ENCODE data around the gene TMEM213.

Gene TMEM213

DNA sequence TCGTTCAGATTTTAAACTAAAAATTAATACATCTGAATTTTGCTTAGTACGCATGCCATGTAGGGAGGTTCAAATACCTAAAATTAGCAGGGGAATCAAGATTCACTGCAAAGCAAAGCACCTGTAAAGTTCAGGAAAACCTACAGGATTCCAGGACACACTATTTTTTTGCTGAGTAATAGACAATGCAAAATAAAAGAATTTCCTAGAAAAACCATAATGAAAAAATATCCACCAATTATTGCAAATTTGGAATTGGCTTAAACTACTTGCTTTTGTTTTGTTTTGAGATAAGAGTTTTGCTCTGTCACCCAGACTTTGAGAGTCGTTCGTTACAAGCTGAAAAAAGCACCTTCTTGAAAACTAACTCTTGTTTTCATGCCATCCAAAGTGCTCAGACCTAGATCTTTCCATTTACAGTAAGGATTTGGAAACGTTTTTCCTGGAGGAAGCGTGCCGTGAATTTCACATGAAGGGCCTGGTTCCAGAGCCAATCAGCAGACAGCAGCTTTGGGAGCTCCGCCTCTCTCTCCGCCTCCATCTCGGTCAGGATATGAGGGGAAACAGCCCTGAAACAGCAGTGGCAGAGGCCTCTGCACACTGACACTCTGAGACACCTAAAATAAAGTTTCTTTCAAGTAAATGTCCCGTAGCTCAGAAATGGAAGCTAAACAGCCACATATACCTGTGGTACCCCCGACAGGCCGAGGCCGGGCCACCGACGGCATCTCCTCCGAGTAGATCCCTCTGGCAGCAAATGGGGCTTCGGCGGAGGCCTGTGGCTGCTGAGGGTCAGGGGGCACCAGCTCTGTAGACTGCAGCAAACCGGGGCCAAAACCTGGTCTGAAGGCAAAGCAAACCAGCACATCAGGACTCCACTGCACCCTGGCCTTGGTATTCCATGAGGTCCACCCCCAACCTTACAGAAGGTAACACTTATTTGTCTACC lies 46.1 kb downstream of the TMEM213 start:
- DNase-seq = no peak

DNA sequence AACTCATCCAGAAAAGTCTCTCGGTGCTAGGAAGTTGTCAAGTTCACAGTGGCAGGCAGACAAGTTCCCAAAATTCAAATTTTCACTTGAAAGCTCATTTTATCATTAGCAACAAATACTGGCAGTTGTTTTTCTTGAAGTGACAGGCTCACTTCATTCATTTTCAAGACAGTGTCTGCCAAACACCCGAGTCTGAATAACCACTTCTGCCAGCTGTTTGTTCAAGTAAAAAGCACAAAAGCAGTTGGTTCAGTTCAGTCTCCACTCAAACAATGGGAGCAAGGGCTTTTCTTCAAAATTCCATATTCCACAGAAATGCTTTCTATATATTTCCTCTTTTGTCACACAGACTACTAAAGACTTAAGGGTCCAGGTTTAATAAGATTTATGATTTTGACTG lies 47.9 kb downstream of the TMEM213 start:
- DNase-seq = no peak

DNA sequence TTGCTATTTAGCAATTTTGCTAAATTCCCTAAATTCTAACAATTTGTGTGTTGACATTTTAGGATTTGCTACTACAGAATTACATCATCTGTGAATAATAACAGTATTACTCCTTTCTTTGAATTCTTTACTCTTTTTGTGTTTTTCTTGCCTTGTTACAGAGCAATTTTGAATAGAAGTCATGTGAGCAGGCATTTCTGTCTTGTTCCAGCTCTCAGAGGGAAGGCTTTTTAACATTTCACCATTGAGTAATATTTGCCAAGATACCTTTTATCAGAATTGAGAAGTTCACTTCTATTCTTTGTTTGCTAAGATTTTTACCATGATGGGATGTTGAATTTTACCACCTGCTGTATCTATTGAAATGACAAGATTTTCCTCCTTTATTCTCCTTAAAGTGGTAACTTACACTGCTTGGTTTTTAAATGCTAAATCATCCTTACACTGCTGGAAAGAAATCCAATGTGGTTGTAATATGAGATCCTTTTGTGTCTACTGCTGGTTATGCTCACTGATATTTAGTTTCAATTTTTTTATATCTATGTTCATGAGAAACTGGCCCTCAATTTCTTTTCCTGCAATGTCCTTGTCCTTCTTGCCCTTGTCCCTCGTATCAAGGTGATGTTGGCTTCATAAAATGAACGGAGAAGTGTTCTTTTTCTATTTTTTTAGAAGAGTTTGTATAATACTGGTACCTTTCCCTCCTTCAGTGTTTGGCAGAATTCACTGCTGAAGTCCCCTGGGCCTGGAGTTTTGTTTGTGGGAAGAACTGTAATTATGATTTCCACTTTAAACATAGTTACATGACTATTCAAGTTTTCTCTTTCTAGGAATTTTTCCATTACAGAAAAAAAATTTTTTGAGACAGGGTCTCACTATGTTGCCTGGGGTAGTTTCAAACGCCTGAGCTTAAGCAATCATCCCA lies 50.5 kb downstream of the TMEM213 start:
- DNase-seq = no peak

DNA sequence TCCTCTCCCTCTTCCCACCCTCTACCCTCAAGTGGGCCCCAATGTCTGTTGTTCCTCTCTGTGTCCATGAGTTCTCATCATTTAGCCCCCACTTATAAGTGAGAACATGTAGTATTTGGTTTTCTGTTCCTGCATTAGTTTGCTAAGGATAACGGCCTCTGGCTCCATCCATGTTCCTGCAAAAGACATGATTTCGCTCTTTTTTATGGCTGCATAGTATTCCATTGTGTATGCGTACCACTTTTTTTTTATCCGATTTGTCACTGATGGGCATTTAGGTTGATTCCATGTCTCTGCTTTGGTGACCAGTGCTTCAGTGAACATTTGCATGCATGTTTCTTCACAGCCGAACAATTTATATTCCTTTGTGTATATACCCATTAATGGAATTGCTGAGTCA lies 51.9 kb downstream of the TMEM213 start:
- DNase-seq = no peak

DNA sequence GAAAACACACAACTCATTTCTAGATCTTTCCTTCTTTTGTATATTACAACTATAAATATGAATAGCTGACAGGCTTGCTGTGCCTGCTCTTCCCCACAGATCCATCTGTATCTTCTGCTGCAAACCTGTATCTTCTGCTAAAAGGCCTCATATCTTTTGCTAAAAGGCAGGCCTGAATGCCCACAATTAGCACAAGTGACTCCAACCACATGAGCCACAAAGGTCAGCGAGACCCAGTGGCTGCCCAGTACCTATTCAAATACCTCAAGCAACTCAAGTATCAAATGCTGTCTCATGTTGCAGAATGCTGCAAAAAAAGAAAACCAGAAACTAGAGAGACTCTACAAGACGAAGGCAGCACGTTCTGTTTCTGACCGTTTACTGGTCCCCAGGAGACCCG lies 54.7 kb downstream of the TMEM213 start:
- DNase-seq = no peak

DNA sequence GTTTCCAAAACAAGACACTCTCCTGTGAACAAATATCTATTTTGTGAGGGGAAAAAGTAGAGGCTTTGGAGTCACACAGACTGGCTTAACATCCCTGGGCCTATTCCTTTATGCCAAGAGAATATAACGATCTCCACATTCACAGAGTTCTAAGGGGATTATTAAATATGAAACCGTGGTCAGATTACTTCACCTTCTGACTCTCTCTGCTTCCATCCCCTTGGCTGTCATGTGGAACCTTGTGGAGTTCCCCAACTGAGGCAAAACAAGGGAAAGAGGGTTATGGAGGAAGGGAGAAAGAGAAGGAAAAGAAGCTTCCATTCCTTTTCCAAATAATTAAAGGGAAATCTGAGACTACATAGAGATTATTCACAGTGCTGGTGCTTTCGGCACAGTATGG lies 55.7 kb downstream of the TMEM213 start:
- no peak for DNase-seq

DNA sequence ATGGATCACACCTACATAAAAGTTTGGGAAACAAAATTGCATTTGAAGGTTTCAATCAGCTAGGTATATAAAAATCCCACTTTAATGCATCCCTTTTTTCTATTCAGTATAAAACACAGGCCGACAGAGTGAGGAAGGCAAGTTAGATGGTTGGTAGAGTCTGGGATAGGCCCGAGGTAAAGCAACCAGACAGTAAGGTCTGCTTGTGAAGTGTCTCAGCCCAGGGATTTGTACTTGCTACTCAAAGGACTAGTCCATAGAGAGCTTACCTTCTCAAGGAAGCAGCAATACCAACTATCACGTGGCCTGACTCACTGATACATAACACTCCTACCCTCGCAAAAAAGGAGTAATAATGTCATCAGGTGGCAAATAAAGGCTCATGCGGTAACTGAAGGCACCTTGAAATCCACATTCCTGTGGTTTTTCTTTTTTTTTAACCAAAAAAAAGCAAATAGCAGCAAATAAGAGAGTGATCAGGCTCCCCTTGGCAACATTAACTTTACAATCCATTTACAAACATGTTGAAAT lies 56.4 kb downstream of the TMEM213 start:
- no peak for DNase-seq

DNA sequence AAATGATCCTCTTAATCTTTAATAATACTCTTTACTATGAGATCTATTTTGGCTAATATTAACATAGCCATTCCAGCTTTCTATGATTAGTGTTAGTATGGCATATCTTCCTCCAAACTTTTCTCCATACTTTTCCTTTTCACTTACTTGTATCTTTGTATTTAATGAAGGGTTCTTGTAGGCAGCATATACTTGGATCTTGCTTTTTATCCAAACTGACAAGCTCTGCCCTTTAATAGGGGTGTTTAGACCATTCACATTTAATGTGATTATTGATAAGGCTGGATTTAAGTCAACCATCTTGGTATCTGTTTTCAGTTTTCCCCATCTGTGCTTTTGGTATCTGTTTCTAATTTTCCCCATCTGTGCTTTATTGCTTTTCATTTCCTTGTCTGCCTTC lies 59.9 kb downstream of the TMEM213 start:
- no peak for DNase-seq

DNA sequence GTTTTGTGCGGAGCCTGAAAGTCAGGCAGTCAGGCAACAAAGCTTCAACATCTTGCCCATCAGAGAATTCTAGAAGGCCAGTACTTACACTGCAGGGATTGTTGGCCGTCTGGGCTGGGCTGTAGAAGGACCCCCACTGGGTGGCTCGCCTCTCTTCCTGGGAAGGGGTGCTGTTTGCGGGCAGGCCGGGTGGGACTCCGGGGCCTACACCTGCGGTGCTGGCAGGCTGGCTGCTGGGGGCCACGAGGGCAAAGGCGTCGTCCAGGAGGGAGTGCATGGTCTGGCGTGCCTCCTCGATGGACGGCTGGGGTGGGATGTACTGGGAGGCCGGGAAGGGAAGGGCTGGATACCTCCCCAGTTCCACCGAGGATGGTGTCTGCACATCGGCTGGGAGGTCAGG lies 63.3 kb downstream of the TMEM213 start:
- no peak for DNase-seq

DNA sequence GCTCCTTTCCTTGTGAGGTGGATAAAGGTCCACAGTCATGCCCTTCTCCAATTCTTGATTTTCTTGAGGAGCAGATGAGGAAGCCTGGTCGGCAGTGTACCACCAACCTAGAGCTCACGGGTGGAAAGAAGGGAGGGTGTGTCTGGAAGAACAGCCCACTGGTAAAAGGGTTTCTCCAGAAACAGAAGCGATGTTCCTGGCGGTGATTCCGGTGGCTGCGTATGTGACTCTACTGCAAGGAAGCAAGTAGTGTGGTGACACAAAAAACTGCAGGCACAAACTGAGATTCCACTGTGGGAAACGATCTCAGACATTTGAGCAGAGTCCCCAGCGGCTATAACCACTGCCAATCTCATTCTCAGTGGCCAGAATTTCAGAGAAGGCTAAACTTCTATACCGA lies 66.1 kb downstream of the TMEM213 start:
- no peak for DNase-seq

DNA sequence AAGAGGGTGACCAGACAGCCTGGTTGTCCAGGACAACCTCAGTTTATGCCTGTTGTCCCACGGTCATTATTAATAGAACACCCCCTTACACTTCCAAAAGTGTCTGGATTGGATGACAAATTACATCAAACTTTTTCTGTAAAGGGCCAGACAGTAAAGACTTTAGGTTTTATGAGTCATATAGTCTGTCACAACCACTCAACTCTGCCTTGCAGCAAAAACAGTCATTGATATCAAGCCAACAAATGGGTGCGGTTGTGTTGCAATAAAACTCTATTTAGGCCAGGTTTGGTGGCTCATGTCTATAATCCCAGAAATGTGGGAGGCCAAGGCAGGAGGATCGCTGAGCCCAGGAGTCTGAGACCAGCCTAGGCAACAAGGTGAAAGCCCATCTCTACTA lies 66.9 kb downstream of the TMEM213 start:
- no peak for DNase-seq

DNA sequence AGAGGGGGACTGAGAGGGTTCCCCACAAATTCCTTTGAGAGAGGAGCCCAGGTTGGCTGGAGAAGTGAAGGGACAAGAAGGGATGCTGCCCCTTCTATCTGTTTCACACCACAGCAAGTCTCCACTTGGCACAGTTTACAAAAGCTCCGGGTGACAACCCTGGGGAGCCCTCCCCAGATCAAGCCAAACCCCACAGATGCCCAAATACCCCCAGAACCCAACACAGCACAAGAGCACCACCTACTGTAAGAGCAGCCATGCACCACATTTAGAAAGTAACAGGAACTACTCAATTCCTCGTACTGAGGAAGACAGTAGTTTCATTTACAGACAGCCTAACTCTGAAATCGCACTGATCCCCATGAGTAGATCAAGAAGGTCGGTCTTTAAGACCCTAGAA lies 68.0 kb downstream of the TMEM213 start:
- no peak for DNase-seq

DNA sequence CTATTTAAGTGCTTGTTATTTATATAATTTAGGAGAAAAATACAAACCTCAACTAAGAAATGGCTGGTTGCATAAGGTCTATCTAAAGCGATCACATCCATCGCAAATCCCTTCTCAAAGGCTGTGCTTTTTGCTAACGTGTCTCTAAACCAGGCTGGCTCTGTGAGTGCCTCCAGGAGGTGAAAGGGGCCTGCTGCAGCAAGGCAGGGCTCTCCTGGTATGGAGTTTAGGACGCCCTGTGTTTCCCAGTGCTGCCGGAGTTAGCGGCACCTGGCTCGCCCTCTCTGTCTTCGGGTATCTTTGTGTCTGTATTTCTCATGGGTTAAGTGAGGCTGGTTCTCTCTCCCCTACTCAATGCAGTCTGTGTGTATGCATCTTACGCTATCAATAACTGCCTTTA lies 68.6 kb downstream of the TMEM213 start:
- DNase-seq = no peak

DNA sequence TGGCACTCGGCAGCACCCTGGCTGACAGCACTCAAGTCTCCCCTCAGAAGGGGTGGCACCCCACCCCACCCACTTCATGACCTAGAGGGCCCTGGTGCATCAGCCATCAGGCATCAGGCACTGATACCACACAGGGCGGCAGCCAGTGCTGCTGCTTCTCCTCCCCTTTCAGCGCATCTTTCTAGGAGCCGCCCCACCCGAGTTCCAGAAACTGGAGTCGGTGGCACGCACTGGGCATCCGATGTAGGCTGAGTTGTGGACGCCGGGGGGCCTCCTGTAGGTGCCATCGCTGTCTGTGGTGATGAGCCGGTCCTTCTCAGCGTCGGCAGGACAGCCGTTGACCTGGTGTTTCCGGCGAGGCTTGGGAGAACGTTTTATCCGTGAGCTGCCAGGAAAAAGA lies 70.0 kb downstream of the TMEM213 start:
- no peak for DNase-seq

DNA sequence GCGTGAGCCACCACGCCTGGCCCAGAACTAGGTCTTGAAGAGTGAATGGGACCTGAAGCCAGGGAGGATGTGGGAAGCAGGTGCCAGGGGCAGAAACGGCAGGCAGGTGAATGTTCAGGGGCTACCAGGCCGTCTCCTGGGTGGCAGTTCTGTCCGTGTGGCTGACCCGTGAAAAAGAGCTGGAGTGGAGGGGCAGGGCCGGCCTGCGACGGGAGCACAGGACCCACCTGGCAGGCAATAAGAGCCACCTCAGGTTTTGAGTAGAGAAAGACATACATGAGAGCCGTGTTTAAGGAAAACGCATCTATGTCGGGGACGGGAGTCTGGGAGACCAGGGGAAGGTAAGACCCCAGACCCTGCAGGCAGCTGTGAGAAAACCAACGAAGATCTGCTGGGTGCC lies 70.9 kb downstream of the TMEM213 start:
- no peak for DNase-seq

DNA sequence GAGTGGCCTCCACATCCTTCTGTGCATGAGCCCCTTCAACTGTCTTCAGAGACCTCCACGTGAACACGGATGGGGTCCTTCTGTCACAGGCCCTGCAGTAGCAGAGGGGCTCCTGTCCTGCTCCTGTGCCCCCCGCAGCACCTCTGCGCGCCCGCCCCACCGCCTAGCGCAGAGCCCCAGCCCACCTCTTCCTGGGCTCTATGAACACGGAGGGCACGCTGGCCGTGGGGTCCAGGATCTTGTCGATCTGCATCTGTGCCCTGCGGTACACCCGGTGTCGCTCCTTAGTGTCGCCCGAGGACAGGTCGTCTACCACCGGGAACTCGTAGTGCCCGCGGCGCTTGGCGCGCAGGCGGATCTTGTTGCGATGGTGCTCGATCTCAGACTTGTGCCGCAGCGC lies 71.6 kb downstream of the TMEM213 start:
- no peak for DNase-seq

DNA sequence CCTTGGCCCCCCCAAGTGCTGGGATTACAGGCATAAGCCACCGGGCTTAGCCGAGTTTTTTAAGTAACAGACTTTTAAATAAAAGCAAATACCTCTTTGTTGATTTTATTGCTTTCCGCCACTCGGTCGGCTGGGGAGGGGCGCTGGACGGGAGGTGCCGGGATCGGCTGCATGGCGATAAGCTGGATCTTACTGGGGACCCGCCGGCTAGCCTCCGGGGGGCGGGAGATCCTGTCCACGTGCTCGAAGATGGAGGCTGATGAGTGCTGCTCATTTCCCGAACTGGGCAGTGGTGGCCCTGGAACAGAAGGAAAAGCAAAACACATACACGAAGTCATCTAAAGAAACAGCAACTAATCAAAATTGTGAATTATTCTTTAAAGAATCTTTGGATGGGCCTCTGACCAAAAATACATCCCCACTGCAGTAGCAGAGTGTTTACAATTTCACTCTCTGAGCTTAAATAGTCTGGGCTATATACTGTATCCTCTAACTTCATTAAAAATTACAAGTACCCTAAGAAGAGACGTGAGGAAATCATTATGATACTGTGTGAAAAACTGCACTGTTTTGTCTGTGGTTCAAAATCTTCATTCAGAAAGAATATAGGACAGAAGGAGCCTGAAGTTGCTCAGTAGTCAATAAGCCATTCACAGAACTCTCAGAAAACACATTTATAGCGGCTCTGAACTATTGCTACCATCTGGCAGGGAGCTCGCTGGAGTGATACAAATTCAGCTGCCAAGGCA lies 73.4 kb downstream of the TMEM213 start:
- DNase-seq = no peak

DNA sequence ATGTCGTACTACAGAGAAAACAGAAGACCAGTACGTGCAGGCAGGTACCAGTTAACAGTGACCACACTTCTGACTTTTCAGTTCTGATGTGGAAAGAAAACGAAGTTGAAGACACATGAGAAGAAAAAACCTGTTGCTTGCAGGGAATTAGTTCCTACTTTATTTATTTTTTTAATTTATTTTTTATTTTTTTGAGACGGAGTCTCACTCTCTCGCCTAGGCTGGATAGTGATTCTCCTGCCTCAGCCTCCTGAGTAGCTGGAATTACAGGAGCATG lies 74.0 kb downstream of the TMEM213 start:
- no peak for DNase-seq

DNA sequence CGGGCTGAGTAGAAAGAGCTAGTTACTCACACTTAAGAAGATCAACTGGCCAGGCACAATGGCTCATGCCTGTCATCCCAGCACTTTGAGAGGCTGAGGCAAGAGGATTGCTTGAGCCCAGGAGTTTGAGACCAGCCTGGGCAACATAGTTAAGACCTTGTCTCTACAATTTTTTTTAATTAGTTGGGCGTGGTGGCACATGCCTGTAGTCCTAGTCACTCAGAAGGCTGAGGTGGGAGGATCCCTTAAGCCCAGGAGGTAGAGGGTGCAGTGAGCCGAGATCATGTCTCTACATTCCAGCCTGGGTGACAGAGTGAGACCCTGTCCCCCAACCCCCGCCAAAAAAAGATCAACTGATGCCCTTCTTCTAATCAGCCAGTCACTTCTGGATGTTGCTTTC lies 74.8 kb downstream of the TMEM213 start:
- no peak for DNase-seq

DNA sequence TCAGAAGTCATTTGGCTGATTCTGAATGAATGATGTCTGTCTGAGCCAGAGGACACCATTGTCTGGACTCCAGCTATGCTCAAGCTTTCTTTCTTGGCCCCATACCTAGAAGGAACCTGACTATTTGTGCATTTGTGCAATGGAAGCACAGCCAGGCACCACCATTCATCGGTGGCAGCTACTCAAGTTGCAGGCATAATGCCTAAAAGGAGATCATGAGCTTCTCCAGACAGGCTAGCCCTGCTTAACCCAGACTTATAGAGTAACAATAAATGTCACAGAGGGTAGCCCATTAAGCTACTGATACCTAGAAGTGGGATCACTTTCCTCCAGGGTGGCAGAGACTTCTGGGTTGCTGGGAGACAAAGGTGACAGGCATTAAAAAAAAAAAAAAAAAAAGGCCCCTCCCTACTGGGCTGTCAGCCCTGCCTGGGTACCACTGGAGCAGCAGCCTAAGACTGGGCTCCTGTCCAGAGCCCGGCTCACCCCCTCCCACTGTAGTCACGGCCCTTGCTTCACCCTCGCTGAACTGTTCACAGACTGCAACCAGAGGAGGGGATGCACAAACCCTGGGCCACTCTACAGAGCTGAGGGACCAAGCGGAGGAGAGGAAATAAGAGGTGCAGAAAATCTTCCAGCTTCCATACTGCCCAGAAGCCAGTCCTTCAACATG lies 75.6 kb downstream of the TMEM213 start:
- no peak for DNase-seq

DNA sequence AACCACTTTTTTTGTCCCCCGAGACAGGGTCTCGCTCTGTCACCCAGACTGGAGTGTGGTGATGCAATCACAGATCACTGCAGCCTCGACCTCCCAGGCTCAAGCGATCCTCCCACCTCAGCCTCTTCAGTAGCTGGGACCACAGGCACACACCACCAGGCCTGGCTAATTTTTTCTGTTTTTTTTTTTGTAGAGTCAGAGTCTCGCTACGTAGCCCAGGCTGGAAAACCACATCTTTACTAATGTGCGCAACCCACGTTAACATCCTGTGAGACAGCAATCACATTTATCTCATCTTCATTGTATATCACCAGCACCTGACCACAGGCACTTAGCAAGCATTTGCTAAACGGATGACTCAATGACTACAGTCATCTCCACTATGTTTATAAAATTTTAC lies 78.0 kb downstream of the TMEM213 start:
- DNase-seq = peak; percentile 6 to 26 (median 14)

DNA sequence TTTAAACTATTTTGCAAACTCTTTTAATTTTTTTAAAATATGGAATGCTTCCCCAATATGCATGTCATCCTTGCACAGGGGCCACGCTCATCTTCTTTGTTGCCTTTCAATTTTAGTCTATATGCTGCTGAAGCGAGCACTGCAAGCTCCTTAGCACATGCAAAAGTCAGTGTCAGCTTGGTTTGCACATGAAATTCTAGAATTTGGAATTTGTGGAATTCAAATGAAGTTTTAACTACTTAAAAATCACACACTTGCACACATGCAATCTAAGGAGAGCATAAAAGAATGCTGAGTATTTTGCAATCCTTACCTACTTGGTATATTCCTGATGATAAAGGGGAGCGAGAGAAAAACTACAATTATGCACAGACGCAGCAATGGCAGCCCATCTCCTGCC lies 78.5 kb downstream of the TMEM213 start:
- no peak for DNase-seq

DNA sequence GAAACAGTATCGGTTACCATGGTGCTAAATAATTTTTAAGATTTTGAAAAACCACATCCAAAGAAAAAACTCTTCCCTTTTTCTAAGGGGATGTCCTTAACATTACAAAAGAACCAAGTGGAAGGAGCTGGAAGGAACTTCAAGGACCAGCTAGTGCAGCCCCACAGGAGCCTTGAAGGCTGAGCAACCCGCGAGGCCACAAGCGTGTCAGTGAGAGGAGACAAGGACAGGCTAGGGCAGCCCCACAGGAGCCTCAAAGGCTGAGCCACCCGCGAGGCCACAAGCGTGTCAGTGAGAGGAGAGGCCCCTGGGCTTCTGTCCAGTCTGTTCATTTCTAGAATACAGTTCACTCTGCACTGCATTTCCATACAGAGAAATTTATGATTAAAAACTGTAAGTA lies 80.3 kb downstream of the TMEM213 start:
- no peak for DNase-seq

All from activated CD4-positive, CD25-positive, alpha-beta regulatory T cell (primary cell).